T-helper 1 cell treated with Interleukin-12 subunit alpha and Interleukin-12 subunit beta and Interleukin-4 antibody, amounts not matched to agents 30 μg/mL and 1 μg/mL, for 36 hours (primary cell): Measurements from ENCODE around the gene DDAH1.

Source experiments
- H3K27ac Mint-ChIP-seq: one replicate; pipeline ENCODE4 v1.8.0; 2021; ENCODE audit warnings: mild to moderate bottlenecking, mixed read lengths
- H3K27me3 Mint-ChIP-seq: one replicate; pipeline ENCODE4 v1.8.0; 2021; ENCODE audit warnings: low read depth, mixed read lengths
- H3K36me3 Mint-ChIP-seq: one replicate; pipeline ENCODE4 v1.8.0; 2021; ENCODE audit warnings: low read depth, mixed read lengths
- H3K4me1 Mint-ChIP-seq: one replicate; pipeline ENCODE4 v1.8.0; 2021; ENCODE audit warnings: low read depth, mixed read lengths
- H3K4me3 Mint-ChIP-seq: one replicate; pipeline ENCODE4 v1.8.0; 2021; ENCODE audit warnings: mild to moderate bottlenecking, moderate library complexity, mixed read lengths
- H3K9me3 Mint-ChIP-seq: one replicate; pipeline ENCODE4 v1.8.0; 2021; ENCODE audit warnings: mixed read lengths

DDAH1 gene

DNA sequence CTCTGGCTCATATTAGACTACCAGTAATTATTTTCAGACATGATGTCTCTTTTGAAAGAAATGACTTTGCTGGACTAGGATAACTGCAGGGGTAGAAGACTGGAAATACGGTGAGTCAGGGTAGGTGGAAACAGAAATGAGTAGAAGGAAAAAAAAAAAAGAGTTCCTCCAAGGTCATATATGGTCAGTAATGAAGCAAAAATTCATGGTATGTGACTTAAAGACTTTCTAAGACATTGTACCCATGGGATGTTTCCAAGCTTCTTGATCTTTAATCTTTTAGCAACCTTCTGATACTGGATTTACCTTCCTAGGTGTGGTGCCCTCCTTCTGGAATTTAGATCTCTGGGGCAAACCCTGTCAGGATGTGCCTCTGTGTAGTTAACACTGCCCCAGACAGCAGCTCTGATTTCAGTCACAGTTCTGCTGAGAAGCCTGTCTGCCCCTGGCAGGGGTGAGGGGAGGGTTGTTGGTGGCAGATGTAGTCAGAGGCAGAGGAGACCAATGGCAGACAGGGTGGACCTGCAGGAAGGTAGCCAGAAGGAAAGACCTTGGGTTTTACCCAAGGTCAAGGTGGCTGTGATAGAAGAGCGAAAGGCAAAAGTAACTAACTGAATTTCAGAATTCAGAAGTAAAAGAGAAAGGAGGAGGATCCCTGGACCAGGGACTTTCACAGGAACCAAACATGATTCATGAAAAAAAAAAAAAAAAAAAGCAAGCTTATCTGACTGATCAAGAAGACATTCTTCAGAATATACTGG lies 144.4 kb downstream of the DDAH1 start:
- H3K27ac Mint-ChIP-seq, result no peak overlapping the region
- peaks cover 3% of the 10 kb centered on the region for H3K4me1 Mint-ChIP-seq
- no peaks in the 10 kb centered on the region for H3K9me3 Mint-ChIP-seq
- H3K36me3 Mint-ChIP-seq, result no peaks in the 10 kb centered on the region
- H3K4me3 Mint-ChIP-seq, result no peak overlapping the region
- H3K27me3 Mint-ChIP-seq, result peaks cover 64% of the 10 kb centered on the region

DNA sequence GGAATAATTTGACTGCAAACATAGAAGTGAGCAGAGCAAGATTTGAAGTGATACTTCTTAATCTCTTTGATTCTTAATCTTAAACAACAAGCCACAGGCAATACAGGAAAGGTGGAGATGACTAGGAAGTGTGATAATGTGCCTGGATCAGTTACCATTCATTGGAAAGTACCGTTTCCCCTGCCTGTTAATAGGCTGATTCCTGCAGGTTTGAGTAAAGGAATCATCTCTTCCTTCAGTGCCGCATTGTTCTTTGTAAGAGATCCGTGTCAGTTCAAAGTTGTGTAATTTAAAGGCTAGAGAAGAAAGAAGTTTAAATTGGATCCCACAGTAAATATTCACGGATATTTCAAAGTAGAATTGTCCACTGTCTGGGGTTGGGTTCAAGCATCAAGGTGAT lies 145.0 kb downstream of the DDAH1 start:
- Mint-ChIP-seq H3K9me3 (no peaks in the 10 kb centered on the region), H3K36me3 (no peaks in the 10 kb centered on the region), H3K27me3 (peaks cover 61% of the 10 kb centered on the region), H3K4me1 (peaks cover 3% of the 10 kb centered on the region), H3K4me3 (no peak overlapping the region), H3K27ac (no peak overlapping the region)

DNA sequence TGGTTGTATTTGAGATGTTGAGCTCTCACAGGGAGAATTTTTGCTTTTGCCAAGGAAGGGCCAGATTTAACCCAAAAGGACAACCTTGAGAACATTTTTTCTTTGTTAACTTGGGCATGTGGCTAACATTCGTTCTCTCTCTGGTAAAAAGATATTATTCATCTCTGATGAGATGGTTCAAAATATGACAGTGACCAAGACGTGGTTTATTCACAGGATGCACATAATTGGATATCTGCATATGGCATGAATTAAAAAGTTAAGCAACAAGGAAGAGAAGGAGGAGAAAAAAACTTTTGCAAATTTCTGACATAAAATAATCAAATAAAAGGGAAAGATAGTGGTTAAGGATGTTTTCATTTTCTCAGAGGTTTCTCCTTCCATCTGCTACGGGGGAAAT lies 145.5 kb downstream of the DDAH1 start:
- no peaks in the 10 kb centered on the region for H3K9me3 Mint-ChIP-seq
- H3K27me3 Mint-ChIP-seq, result peaks cover 61% of the 10 kb centered on the region
- no peak overlapping the region for H3K27ac Mint-ChIP-seq
- peaks cover 3% of the 10 kb centered on the region for H3K4me1 Mint-ChIP-seq
- no peaks in the 10 kb centered on the region for H3K36me3 Mint-ChIP-seq
- H3K4me3 Mint-ChIP-seq, result no peak overlapping the region

DNA sequence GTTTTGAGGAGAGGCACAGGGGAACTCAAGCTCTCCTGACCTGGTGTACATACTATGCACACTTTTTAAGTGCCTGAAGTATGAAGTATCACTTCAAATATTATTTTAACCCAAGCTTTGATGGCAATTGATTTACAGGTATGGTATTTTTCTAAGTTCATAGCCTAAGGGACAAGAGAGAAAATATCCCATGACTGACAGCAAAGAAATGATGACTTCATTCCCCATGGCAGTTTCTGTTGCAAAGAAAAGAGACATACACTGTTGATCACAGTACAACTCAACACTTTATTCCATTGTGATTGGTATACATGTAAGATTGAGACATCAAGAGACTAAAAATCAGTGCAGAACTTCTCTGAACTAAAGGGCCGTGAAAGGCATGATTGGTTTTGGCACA lies 146.7 kb downstream of the DDAH1 start:
- no peaks in the 10 kb centered on the region for H3K9me3 Mint-ChIP-seq
- H3K36me3 Mint-ChIP-seq, result no peaks in the 10 kb centered on the region
- H3K4me1 Mint-ChIP-seq, result peaks cover 3% of the 10 kb centered on the region
- H3K27ac Mint-ChIP-seq, result no peak overlapping the region
- H3K4me3 Mint-ChIP-seq, result no peak overlapping the region
- peaks cover 67% of the 10 kb centered on the region for H3K27me3 Mint-ChIP-seq

DNA sequence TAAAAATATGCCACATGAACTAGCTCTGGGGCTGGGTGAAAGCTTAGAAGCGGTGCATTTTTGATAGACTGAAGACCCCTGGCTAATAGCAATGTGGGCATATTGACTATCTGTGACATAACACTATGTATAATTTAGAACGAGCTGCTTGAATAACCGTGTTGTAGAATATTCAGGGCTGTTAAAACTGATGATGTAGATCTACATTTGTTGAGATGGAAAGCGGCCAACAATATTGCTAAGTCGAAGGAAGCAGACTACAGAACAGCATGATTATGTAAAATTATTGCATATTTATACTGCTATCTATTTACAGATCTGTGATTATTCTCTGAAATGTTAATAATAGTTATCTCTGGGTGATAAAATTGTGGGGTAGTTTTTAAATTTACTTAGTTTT lies 147.4 kb downstream of the DDAH1 start:
- H3K27me3 Mint-ChIP-seq, result peaks cover 67% of the 10 kb centered on the region
- no peak overlapping the region for H3K4me3 Mint-ChIP-seq
- no peaks in the 10 kb centered on the region for H3K36me3 Mint-ChIP-seq
- no peak overlapping the region for H3K27ac Mint-ChIP-seq
- H3K4me1 Mint-ChIP-seq, result peaks cover 3% of the 10 kb centered on the region
- H3K9me3 Mint-ChIP-seq, result no peaks in the 10 kb centered on the region

DNA sequence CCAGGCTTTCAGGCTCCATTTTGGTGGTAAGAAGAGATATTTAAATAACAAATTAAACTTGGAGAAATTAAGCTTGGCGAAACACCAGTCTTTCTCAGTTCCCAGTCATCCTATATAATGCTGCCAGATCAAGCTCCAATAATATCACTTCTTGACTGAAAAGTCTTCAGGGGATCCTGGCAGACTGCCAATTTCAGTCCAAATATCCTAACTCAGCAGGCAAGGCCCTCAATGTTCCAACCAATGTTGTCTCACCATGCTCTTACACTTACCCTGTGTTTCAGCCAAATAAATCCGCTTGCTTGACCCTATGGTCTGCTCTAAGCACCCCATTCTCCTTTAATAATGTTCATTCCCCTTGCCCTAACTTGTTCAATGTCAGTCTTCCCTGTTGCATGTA lies 148.6 kb downstream of the DDAH1 start:
- Mint-ChIP-seq H3K27me3 (peaks cover 74% of the 10 kb centered on the region), H3K9me3 (no peaks in the 10 kb centered on the region), H3K27ac (no peak overlapping the region)

DNA sequence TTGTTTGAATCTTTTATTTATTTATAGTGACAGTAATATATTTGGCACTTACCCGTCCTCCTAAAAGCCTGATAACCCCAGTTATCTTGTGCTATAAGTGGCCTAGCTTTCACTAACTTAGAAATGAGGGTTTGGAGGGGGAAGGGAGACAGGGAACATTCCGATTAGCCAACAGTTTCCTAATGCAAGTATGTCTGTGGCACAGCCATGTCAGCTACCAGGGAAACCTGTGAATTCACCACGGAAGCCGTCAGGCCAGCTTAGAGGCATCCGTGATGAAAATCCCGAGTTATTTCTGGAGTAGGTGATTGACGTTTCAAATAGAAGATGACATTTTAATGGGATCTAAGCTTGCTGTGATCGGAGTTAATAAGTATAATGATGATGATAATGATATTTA lies 149.2 kb downstream of the DDAH1 start:
- Mint-ChIP-seq H3K4me1 (peaks cover 2% of the 10 kb centered on the region), H3K36me3 (no peaks in the 10 kb centered on the region), H3K27me3 (peaks cover 74% of the 10 kb centered on the region), H3K9me3 (no peaks in the 10 kb centered on the region), H3K27ac (no peak overlapping the region), H3K4me3 (no peak overlapping the region)

More for the DNA sequence above, 148.6 kb downstream of the DDAH1 start:
- Mint-ChIP-seq H3K36me3 (no peaks in the 10 kb centered on the region), H3K4me3 (no peak overlapping the region), H3K4me1 (peaks cover 3% of the 10 kb centered on the region)

DNA sequence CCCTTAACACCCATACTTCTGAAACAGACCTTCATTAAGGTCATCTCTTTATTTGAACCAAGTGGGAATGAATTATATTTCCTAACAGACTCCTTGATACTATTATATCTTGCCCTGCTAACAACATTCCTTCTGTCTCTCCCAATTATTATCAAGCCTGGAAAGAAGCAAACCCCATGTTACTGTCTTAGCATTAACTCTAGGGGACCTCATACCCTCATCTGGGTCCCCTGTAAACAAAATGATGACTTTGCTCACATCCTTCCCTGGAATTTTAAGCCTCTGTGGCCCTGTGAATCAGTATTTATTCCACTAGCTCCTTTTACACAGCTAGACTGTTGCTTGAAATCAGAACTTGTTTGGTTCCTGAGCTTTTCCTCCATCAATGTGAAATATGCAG lies 150.2 kb downstream of the DDAH1 start:
- Mint-ChIP-seq H3K36me3 (no peaks in the 10 kb centered on the region), H3K27me3 (peaks cover 74% of the 10 kb centered on the region), H3K4me3 (no peak overlapping the region)

DNA sequence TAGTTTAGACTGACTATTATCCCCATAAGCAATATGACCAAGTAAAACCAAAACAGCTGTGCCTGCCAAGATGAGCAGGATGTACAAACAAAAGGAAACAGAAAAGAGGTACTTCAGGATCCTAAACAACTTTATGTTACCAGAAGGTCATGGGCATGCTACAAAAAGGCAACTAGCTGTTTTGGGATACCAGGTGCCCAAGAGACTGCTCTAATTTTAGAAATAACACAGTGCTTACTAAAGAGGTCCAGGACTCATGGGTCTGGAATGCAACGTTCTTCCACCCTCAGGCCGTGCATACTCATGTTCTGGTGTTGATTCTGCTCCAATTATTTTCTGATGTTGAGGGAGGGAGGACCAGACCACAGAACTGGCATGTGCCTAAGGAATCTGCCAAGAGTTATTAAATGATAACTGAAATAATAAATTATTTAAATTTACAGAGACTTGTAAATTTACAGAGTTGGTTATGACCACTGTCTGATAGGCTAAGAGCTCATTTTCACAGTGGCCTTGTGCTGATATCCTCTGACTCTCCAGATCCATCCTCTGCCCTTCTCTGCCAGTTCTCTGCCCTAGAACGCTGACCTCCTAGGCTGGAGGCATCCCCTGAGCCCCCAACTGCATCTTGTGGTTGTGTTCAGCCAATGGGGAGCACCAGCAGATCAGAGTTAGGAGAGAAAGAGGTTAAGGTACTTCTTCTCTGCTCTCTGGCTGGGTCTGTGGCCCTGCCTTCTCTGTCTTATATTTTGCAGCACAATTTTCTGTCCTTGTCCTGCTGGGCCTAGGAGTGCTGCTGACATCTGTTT lies 150.9 kb downstream of the DDAH1 start:
- Mint-ChIP-seq H3K27ac (no peak overlapping the region), H3K9me3 (no peaks in the 10 kb centered on the region), H3K27me3 (peaks cover 74% of the 10 kb centered on the region), H3K4me3 (no peak overlapping the region), H3K4me1 (no peaks in the 10 kb centered on the region), H3K36me3 (no peaks in the 10 kb centered on the region)

More for the DNA sequence above, 150.2 kb downstream of the DDAH1 start:
- Mint-ChIP-seq H3K9me3 (no peaks in the 10 kb centered on the region), H3K4me1 (no peaks in the 10 kb centered on the region), H3K27ac (no peak overlapping the region)

DNA sequence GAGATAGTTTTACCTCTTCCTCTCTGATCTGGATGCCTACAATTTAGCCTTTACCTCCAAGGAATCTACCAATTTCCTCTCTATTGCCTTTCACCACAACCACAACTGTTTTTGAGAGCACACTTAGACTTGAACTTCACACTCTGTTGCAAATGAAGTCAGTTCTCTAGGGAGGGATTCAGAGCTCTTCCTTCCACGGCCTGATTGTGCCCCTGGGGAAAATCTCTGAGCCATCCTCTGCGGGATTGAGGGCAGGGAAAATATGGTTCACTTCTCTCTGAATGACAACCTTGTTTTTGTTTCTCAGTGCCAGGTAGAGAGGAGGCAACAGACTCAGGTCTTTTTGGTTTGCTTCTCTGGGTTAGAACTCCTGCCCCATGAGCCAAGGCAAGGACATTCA lies 153.1 kb downstream of the DDAH1 start:
- H3K9me3 Mint-ChIP-seq, result no peaks in the 10 kb centered on the region
- H3K27me3 Mint-ChIP-seq, result peaks cover 74% of the 10 kb centered on the region
- H3K27ac Mint-ChIP-seq, result no peak overlapping the region
- H3K4me1 Mint-ChIP-seq, result peaks cover 2% of the 10 kb centered on the region
- no peak overlapping the region for H3K4me3 Mint-ChIP-seq
- H3K36me3 Mint-ChIP-seq, result no peaks in the 10 kb centered on the region

DNA sequence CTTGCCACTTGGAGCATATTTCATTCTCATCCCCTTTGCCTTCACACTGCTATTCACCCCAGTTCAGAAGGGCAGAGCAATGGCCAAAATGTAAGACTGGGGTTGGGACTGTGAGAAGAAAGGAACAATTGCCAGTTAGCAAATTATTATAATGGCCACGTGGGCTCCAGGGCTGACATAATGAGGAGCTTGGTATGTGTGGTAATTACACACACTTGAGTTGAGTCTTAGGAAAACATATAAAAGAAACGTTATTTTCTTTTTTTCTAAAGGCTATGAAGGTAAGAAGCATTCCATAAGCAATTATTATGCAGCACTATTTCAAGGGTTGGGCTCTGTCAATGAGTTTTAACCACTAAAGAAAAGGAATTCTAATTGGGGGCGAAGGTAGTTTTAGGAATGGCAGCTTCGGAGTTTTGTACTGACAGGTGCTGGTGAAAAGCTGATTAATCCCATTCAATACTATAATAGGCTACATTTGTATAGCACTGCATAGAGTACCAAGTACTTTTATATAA lies 156.1 kb downstream of the DDAH1 start:
- no peak overlapping the region for H3K4me3 Mint-ChIP-seq
- peaks cover 72% of the 10 kb centered on the region for H3K27me3 Mint-ChIP-seq

DNA sequence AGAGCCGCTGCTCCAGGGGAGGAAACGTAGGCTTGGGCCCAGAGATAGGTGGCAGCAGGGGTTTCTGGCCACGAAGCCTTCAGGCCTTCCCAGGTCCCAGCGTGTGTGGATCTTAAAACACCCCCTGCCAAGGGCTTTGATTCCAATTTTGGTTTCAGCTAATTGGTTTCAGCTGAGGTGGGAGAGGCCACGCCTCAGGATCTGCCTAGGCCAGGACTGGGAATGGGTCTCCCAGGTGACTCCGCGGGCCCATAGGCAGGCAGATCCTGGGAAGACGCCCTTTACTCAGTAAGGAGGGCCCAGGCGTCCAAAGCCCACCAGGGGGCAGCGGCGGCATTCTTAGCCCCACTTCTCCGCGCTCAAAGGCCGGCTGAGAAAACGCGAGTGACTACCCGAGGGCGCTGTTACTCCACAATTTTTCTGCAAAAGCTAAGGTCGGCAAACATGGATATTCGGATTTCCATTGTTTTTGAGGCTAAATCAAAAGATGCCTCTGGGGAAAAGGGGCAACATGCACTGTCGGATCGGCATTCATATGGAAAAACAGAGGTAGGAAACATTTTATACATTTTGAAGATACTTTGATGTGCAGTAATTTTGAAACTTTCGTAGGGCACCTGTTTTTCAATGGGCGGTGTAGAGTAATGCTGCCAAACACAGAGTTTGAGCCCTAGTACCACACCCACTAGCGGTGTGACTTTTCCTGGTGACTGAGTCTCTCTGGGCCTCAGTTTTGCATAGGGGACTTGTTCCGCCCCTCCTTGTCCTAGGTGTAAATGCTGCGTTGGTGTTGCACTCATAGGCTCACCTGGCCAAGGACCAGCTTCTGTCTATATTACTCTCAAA lies 156.7 kb downstream of the DDAH1 start:
- no peak overlapping the region for H3K27ac Mint-ChIP-seq
- H3K9me3 Mint-ChIP-seq, result no peaks in the 10 kb centered on the region
- H3K4me3 Mint-ChIP-seq, result no peak overlapping the region
- H3K4me1 Mint-ChIP-seq, result peaks cover 2% of the 10 kb centered on the region
- peaks cover 65% of the 10 kb centered on the region for H3K27me3 Mint-ChIP-seq
- no peaks in the 10 kb centered on the region for H3K36me3 Mint-ChIP-seq

More for the DNA sequence above, 156.1 kb downstream of the DDAH1 start:
- peaks cover 2% of the 10 kb centered on the region for H3K4me1 Mint-ChIP-seq
- H3K36me3 Mint-ChIP-seq, result no peaks in the 10 kb centered on the region
- H3K27ac Mint-ChIP-seq, result no peak overlapping the region
- H3K9me3 Mint-ChIP-seq, result no peaks in the 10 kb centered on the region

DNA sequence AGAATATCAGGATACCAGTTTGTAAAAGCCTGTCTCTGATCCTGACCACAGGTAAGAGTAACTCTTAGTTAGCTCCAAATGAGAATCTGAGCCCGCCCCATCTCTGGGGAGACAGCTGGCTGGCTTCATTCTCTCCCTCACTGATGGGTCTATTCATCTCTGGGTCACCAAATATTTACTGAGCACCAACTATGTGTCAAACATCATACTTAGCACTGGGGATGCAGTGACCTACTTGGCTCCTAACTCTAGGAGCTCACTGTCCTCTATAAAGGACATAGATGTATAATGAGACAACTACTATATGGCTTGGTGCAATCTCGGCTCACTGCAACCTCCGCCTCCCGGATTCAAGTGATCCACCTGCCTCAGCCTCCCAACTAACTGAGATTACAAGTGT lies 158.7 kb downstream of the DDAH1 start:
- Mint-ChIP-seq H3K27me3 (peaks cover 75% of the 10 kb centered on the region), H3K36me3 (no peaks in the 10 kb centered on the region)

DNA sequence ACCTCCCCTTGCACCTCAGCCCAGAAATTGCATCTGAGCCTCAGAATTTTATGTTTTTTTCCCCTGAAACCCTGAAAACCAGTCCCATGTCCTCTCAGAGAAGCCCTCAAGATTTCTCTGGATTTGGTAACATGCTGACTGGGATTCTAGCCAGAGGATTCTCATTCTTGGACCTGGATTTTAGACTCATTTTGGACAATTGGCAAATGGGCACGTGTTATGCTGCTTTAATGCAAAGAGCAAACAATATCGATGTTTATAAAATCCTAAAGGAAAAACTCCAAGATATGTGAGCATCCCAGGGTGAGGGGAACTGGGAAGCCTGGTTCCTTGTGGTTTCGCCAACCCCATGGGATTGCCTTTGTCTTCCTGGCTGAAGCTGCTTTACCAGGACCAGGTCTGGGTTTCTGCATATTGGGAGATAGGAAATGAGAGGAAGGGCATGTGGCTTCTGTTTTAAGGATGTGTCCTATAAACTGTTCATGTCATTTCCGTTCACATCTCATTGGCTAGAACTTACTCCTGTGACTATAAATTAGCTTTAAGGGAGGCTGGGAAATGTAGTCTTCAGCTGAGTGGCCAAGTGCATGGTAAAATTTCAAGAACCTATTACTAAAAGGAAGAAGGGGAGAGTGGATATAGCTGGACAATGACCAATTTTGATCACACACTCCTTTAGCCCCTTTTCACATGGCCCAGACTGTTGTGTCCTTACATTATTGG lies 161.4 kb downstream of the DDAH1 start:
- H3K27me3 Mint-ChIP-seq, result peaks cover 70% of the 10 kb centered on the region
- H3K36me3 Mint-ChIP-seq, result no peaks in the 10 kb centered on the region
- no peak overlapping the region for H3K4me3 Mint-ChIP-seq
- peaks cover 4% of the 10 kb centered on the region for H3K4me1 Mint-ChIP-seq
- H3K9me3 Mint-ChIP-seq, result no peaks in the 10 kb centered on the region
- no peak overlapping the region for H3K27ac Mint-ChIP-seq

More for the DNA sequence above, 158.7 kb downstream of the DDAH1 start:
- H3K27ac Mint-ChIP-seq, result no peak overlapping the region
- H3K9me3 Mint-ChIP-seq, result no peaks in the 10 kb centered on the region
- H3K4me3 Mint-ChIP-seq, result no peak overlapping the region
- H3K4me1 Mint-ChIP-seq, result peaks cover 2% of the 10 kb centered on the region
